Dendritic cell treated with granulocyte-macrophage colony-stimulating factor and Interleukin-4, amounts not matched to agents 40 ng/mL and 50 ng/mL, for 4 days (primary cell): ENCODE measurements around the gene PTPN11.
"Not testable (repeated sequence)": the region's sequence is repeated elsewhere in the genome, so short reads cannot be mapped to it uniquely, and the experiment has no call there.

ENCODE experiments used
- H3K27ac Mint-ChIP-seq: one replicate; pipeline ENCODE4 v1.8.0; 2022; ENCODE audit warnings: mild to moderate bottlenecking, mixed read lengths
- H3K27me3 Mint-ChIP-seq: one replicate; pipeline ENCODE4 v1.8.0; 2022; ENCODE audit warnings: mild to moderate bottlenecking, mixed read lengths
- H3K36me3 Mint-ChIP-seq: one replicate; pipeline ENCODE4 v1.8.0; 2022; ENCODE audit warnings: low read depth, mixed read lengths
- H3K4me1 Mint-ChIP-seq: one replicate; pipeline ENCODE4 v1.8.0; 2022; ENCODE audit warnings: low read depth, mixed read lengths
- H3K4me3 Mint-ChIP-seq: one replicate; pipeline ENCODE4 v1.8.0; 2022; ENCODE audit warnings: mild to moderate bottlenecking, moderate library complexity, mixed read lengths
- H3K9me3 Mint-ChIP-seq: one replicate; pipeline ENCODE4 v1.8.0; 2022; ENCODE audit warnings: mixed read lengths
- intact Hi-C: fragments of 100-400 bp; cut with micrococcal nuclease; formaldehyde crosslinking; loops from one replicate; pipeline ENCODE4 v1.15.0; 2022

Gene PTPN11

DNA sequence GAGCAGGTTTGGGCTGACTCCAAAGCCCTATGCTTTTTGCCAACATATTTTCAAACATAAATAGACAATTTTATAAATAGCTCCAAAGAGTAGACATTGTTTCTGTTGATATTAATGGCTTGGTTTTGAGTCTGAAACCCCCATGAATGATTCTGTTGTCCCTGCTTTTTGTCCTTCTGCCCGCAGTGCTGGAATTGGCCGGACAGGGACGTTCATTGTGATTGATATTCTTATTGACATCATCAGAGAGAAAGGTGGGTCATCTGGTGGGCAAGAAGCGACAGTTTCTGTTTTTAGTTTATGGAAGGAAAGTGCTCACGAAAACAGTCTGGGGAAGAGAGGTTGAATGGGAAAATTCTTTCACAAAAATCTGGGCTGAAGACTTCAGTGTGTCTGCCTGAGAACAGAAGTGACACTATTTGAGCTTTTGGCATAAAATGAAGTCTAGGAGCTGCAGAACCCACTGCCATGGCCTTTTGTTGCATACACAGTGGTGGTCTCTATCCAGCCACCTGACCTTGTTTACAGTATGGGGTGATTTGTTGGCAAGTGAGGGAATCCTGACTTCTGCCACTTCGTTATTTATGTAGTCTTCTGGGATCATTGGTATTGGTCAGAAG, 69.6 kb downstream of the PTPN11 start:
- Mint-ChIP-seq H3K27ac (no peak overlapping the region), H3K27me3 (no peaks in the 10 kb centered on the region), H3K4me1 (no peaks in the 10 kb centered on the region), H3K4me3 (no peak overlapping the region), H3K9me3 (no peaks in the 10 kb centered on the region), H3K36me3 (peaks cover 97% of the 10 kb centered on the region)
- intact Hi-C loops: no loop called here

DNA sequence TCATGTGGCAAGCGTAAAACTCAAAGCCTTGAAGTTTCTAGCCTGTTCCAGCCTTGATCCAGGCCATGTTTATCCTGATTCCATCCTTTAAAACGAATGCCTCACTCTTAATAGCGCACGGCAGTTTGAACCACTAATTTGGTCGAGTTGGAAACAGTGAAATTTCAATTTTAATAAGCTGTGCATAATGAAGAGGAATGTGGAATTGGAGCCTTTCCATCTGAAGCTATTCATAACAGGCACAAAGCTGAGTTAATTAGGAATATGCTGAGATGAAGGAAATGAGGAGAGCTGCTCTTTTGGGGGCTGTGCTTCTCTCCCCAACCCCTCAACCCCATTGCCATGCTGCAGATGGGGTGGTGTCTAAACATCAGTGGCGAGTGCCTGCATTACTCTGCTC, 70.7 kb downstream of the PTPN11 start:
- Mint-ChIP-seq H3K4me1 (no peaks in the 10 kb centered on the region), H3K27me3 (no peaks in the 10 kb centered on the region), H3K36me3 (peaks cover 97% of the 10 kb centered on the region), H3K27ac (no peak overlapping the region), H3K9me3 (no peaks in the 10 kb centered on the region), H3K4me3 (no peak overlapping the region)
- intact Hi-C loops: no loop called here

DNA sequence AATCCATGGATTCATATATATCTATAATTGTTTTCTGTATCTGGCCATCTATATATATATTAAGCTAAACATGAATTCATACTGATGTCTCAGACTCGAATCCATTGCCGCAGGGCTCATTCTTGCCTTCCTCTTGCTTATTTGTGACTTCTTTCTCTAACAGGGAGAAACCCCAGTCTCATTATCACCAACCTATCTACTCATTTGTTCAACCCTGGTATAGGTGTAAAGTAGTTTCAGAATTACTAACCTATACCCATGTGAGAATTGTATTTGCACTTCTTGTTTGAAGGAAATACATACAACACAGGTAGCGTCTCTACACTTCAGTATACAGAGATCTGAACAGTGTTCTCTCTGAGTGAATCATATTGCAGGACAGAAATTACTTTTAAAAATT, 77.7 kb downstream of the PTPN11 start:
- intact Hi-C loops: no loop called here
- no peaks in the 10 kb centered on the region for H3K4me1 Mint-ChIP-seq
- no peaks in the 10 kb centered on the region for H3K9me3 Mint-ChIP-seq
- H3K27ac Mint-ChIP-seq: no peak overlapping the region
- no peaks in the 10 kb centered on the region for H3K27me3 Mint-ChIP-seq
- no peak overlapping the region for H3K4me3 Mint-ChIP-seq
- H3K36me3 Mint-ChIP-seq: peaks cover 75% of the 10 kb centered on the region

- H3K36me3 Mint-ChIP-seq: peaks cover 75% of the 10 kb centered on the region
- intact Hi-C loops: no loop called here
- no peaks in the 10 kb centered on the region for H3K4me1 Mint-ChIP-seq
- no peaks in the 10 kb centered on the region for H3K9me3 Mint-ChIP-seq
- no peaks in the 10 kb centered on the region for H3K27me3 Mint-ChIP-seq
- no peak overlapping the region for H3K27ac Mint-ChIP-seq
- no peak overlapping the region for H3K4me3 Mint-ChIP-seq
These were observed 79.8 kb downstream of the PTPN11 start for GRCh38 chr12:112498580-112498979.

DNA sequence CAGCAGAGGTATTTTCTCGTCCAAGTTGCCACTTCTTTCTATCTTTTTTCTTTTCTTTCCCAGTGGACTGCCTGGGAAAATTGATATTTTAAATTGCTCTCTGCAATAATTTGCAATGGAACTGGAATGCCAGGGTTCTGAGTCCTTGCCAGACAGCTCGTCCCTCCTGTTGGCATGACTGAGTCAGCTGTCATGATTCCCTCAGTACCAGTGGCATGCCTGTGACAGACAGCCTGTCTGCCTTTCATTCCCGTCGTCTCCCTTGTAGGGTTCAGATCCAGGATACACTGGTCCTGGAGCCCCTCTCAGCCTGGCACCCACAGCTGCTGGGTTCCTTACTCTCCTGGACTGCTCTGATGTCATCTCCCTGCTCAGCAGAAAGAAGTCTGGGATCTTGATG, 84.8 kb downstream of the PTPN11 start:
- Mint-ChIP-seq H3K36me3 (peaks cover 78% of the 10 kb centered on the region), H3K27me3 (no peaks in the 10 kb centered on the region), H3K4me1 (no peaks in the 10 kb centered on the region), H3K27ac (no peak overlapping the region), H3K4me3 (no peak overlapping the region), H3K9me3 (no peaks in the 10 kb centered on the region)
- intact Hi-C loops: no loop called here

- H3K27ac Mint-ChIP-seq: no peak overlapping the region
- intact Hi-C loops: no loop called here
- H3K27me3 Mint-ChIP-seq: no peaks in the 10 kb centered on the region
- H3K4me3 Mint-ChIP-seq: no peak overlapping the region
- no peaks in the 10 kb centered on the region for H3K4me1 Mint-ChIP-seq
- peaks cover 85% of the 10 kb centered on the region for H3K36me3 Mint-ChIP-seq
- H3K9me3 Mint-ChIP-seq: no peaks in the 10 kb centered on the region
These were observed 87.9 kb downstream of the PTPN11 start for GRCh38 chr12:112506513-112507166.

- no peaks in the 10 kb centered on the region for H3K9me3 Mint-ChIP-seq
- no peak overlapping the region for H3K27ac Mint-ChIP-seq
- no peak overlapping the region for H3K4me3 Mint-ChIP-seq
- no peaks in the 10 kb centered on the region for H3K4me1 Mint-ChIP-seq
- H3K36me3 Mint-ChIP-seq: peaks cover 17% of the 10 kb centered on the region
- intact Hi-C loops: no loop called here
- no peaks in the 10 kb centered on the region for H3K27me3 Mint-ChIP-seq
These were observed 94.7 kb downstream of the PTPN11 start for GRCh38 chr12:112513471-112513870.

DNA sequence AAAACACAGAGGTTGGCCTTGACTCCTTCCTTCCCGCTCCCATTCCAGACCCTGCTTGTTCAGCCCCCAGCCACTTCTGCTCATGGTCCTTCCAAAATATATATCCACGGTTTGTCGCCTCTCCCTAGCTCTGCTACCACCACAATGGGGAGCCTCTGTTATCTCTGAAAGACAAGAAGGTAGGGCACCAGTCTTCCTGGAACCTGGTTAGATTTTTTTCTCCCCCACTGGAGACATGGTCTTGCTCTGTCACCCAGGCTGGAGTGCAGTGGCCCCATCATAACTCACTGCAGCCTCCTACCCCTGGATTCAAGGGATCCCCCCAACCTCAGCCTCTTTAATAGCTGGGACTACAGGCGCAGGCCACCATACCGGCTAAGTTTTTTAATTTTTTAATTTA, 95.7 kb downstream of the PTPN11 start:
- intact Hi-C loops: no loop called here
- peaks cover 9% of the 10 kb centered on the region for H3K36me3 Mint-ChIP-seq
- H3K9me3 Mint-ChIP-seq: no peaks in the 10 kb centered on the region
- H3K27me3 Mint-ChIP-seq: no peaks in the 10 kb centered on the region
- H3K4me1 Mint-ChIP-seq: no peaks in the 10 kb centered on the region
- no peak overlapping the region for H3K27ac Mint-ChIP-seq
- no peak overlapping the region for H3K4me3 Mint-ChIP-seq

GRCh38 chr12:112514926-112515642, 96.3 kb downstream of the PTPN11 start:
- Mint-ChIP-seq H3K27ac (peak overlapping the region; percentile 50), H3K27me3 (no peaks in the 10 kb centered on the region), H3K36me3 (peaks cover 5% of the 10 kb centered on the region), H3K4me3 (no peak overlapping the region), H3K9me3 (no peaks in the 10 kb centered on the region), H3K4me1 (no peaks in the 10 kb centered on the region)
- intact Hi-C loops: no loop called here

- H3K9me3 Mint-ChIP-seq: no peaks in the 10 kb centered on the region
- H3K27me3 Mint-ChIP-seq: no peaks in the 10 kb centered on the region
- intact Hi-C loops: no loop called here
- H3K36me3 Mint-ChIP-seq: no peaks in the 10 kb centered on the region
- no peak overlapping the region for H3K4me3 Mint-ChIP-seq
- H3K27ac Mint-ChIP-seq: no peak overlapping the region
- H3K4me1 Mint-ChIP-seq: no peaks in the 10 kb centered on the region
These were observed 97.1 kb downstream of the PTPN11 start for GRCh38 chr12:112515868-112516267.

- Mint-ChIP-seq H3K4me3 (no peak overlapping the region), H3K36me3 (no peaks in the 10 kb centered on the region), H3K9me3 (no peaks in the 10 kb centered on the region), H3K27ac (no peak overlapping the region), H3K4me1 (no peaks in the 10 kb centered on the region), H3K27me3 (peaks cover 4% of the 10 kb centered on the region)
- intact Hi-C loops: no loop called here
These were observed 99.1 kb downstream of the PTPN11 start for GRCh38 chr12:112517730-112518364.

- Mint-ChIP-seq H3K27ac (no peak overlapping the region), H3K9me3 (no peaks in the 10 kb centered on the region), H3K27me3 (peaks cover 4% of the 10 kb centered on the region), H3K4me1 (no peaks in the 10 kb centered on the region), H3K4me3 (no peak overlapping the region), H3K36me3 (no peaks in the 10 kb centered on the region)
- intact Hi-C loops: no loop called here
These were observed 99.6 kb downstream of the PTPN11 start for GRCh38 chr12:112518365-112518735.

DNA sequence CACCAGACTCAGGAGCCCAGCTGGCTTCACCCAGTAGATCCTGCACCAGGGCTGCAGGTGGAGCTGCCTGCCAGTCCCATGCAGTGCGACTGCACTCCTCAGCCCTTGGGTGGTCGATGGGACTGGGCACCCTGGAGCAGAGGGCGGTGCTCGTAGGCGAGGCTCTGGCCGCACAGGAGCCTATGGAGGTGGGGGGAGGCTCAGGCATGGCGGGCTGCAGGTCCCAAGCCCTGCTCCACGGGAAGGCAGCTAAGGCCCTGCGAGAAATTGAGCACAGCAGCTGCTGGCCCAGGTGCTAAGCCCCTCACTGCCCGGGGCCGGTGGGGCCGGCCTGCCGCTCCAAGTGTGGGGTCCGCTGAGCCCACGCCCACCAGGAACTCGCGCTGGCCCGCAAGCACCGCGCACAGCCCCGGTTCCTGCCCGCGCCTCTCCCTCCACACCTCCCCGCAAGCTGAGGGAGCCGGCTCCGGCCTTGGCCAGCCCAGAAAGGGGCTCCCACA, 101.1 kb downstream of the PTPN11 start:
- intact Hi-C loops, H3K4me1 Mint-ChIP-seq, H3K9me3 Mint-ChIP-seq, H3K4me3 Mint-ChIP-seq, H3K27ac Mint-ChIP-seq, H3K27me3 Mint-ChIP-seq, H3K36me3 Mint-ChIP-seq: not testable (repeated sequence)

DNA sequence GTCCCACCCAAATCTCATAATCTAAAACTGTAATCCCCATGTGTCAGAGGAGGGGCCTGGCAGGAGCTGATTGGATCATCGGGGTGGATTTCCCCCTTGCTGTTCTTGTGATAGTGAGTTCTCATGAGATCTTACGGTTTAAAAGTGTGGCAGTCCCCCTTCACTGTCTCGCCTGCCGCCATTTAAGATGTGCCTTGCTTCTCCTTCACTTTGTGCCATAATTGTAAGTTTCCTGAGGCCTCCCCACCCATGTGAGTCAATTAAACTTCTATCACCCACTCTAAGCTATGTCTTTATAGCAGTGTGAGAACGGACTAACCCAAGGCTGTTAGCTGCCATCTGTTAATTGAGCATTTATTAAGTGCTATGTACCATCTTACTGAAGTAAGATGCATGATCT, 105.1 kb downstream of the PTPN11 start:
- Mint-ChIP-seq H3K4me1 (no peaks in the 10 kb centered on the region), H3K27ac (no peak overlapping the region), H3K27me3 (peaks cover 4% of the 10 kb centered on the region), H3K4me3 (no peak overlapping the region), H3K36me3 (no peaks in the 10 kb centered on the region), H3K9me3 (no peaks in the 10 kb centered on the region)
- intact Hi-C loops: no loop called here
